Ammon's horn (tissue), 1 donor: Measurements from ENCODE around the gene DENND4C.
"Not testable (repeated sequence)": the region's sequence is repeated elsewhere in the genome, so short reads cannot be mapped to it uniquely, and the experiment has no call there.

ENCODE experiments used
- DNase-seq: peaks from one replicate; pipeline ENCODE4 v3.0.0-alpha.2; 2016; ENCODE audit warnings: low spot score

DENND4C gene

DNA sequence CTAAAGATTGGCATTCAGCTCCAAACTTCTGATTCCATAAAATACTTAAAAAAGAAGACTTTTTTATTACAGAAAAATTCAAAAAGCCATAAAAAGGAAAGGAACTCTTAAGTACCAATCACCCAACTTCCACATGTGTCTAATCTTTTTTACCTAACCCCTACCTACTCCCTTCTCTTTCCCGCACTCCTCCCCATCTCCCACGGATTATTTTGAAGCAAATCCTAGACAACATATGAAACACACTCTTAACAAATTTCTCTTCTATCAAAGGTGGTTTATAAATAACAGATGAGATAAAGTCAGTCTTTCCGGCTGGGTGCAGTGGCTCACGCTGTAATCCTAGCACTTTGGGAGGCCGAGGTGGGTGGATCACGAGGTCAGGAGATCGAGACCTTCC, 5.9 kb upstream of the DENND4C start:
- DNase-seq: no peak

DNA sequence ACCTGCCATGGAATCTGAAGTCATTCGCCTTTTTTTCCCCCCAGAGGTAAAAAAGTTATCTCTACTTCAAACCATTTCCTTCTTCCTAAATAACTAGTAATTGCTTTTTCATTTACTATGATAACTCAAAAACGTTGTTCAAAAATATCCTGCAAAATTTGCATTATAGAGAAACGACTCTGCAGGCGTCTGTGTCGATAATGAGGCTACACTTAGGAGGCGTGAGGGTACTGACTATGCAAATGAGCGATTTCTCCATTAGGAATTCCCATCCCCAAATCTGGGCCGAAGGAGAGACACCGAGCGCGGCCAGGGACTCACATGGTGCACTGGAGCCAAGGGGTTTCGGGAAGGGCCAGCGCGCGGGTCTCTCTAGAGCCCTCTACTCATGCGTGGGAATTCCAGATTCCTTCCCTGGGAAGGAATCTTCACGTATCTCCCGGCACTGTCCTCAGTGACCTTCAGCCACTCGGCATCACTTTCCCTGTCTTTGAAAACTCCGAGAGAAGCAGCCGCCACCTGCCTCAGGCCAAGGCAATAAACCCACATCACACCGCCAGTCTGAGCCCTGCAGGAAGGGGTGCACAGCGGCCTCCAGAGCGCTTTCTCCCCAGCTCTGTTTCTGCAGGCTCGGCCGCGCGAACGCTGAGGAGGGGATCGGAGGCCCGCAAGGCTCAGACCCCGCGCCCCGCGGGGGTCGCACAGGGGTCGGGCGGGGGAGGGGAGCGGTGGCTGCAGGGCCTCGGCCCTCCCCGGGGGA, 718 bp upstream of the DENND4C start:
- DNase-seq: no peak

DNA sequence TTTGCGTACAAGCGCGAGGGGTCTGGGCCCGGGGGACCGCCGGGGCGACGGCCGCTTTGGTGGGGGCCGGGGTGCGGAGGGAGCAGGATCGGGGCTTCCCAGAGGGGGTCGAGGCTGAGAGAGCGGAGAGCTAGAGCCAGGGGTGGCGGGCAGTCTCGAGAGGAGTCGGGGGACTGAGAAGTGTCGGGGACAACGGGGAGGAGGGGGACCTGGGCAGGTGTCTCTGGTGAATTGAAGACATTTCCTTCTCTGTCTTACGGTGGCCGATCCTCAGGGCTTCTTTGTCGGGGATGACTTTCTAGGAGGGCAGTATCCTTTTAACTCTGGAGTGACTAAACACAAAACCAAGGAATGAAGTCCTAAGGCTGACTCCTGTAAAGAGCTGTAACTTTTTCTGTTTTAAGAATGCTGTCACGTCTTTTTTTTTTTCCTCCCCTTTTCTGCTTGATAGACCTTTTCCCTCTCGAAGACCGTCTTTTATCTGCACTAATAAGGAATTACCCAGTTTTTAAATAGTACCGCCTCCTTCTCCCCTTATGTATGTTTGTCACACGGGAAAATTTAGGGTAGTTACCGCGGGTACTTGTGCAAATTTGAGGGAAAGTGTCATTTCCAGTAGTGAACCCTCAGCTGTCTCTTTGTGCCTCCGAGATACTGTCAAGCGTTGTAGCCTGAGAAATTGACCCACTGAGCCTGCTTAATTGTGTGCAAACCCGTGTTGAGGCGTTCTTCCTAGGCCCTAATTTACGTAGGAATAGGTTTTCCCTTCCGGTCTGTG, 822 bp downstream of the DENND4C start:
- peak; percentile 33 for DNase-seq

DNA sequence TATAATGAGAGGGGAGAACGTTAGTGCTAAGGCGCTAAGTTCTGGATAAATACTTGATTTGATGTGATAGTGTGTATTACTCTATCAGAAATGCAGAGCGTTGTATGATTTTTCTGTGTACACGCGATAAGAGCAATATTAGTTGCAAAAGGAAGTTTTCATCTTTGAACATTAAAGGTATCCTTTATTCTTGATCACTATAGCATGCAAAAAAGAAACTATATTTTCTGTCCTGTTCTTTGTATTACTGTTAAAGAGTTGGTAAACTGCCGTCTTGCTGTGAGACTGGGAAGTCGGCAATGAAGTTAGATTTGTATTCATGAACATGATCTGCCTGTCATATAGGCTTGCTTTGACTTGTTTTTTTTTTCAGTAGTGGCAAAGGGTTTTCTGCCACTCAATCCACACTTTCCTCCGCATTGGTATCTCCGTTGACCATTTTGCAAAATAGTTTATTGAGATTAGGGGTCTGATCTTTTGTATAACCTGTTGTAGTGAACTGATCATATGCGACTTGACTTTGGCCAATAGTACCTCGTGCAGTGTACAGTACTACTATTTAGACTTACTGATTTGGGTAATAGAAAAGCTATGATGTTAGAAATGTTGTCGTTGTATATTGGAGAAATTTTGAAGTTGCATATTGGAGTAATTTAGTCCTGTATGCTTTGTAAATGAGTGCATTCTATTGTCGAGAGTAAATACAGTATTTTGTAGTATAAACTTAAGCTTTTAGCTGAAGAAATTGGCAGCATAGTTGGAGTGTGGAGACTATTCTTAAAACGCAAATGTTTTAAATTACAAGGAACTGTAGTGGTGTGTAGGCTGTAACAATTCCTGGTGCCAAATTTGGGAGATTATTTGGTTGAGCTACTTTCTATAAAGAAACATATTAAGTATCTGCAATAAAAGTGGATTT, 1.7 kb downstream of the DENND4C start:
- DNase-seq: no peak

DNA sequence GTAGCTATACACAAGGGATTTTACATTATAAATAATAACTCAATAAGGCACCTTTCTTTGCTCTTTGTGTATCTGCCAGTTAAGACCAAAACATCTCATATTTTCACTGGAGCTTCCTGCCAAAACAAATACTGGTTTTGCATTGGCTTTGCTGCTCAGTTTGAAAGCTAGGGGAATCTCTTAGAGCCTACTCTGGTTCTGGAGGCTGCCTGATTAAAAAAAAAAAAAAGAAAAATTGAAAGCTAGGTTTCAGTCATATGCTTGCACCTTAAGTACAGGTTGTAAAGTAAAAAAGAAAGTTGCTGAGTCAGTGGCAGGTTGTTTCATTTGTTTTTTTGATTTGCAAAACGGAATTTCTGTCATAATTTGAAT, 2.3 kb downstream of the DENND4C start:
- no peak for DNase-seq

DNA sequence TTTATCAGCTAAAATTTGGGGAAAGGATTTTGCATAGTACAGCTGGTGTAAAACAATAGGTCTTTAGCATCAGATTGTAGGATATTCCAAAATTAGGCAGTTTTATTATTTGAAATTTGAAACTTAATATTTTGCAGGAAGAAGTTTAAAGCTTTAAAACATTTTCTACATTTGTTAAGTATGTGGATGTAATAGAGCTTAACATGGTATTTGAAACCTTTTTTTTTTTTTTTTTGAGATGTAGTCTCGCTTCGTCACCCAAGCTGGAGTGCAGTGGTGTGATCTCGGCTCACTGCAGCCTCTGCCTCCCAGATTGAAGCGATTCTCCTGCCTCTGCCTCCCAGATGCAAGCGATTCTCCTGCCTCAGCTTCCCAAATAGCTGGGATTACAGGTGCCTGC, 2.9 kb downstream of the DENND4C start:
- no peak for DNase-seq

DNA sequence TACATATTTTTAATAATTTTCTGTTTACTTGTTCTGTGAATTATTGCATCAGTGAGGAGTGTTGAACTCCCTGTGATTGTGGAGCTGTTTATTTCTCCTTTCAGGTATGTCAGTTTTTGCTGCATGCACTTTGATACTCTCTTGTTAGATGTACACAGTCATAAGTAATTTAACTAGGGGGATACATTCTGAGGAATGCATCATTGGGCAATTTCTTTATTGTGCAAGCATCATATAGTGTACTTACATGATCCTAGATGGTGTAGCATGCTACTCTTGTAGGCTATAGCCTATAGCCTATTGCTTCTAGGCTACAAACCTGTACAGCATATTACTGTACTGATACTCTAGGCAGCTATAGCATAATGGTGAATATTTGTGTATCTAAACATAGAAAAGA, 9.5 kb downstream of the DENND4C start:
- DNase-seq: no peak

DNA sequence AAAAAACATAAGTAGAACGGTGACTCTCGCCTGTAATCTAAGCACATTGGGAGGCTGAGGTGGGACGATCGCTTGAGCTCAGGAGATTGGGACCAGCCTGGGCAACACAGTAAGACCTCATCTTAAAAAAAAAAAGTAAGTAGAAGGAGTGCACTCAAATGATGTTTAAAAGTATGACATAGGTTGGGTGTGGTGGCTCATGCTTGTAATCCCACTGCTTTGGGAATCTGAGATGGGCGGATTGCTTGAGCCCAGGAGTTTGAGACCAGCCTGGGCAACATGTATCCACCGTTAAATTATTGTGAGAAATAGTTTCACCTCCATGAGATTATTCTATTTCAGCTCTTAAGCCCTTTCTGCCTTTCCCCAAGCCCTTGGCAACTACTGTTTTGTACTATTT, 11.2 kb downstream of the DENND4C start:
- no peak for DNase-seq

DNA sequence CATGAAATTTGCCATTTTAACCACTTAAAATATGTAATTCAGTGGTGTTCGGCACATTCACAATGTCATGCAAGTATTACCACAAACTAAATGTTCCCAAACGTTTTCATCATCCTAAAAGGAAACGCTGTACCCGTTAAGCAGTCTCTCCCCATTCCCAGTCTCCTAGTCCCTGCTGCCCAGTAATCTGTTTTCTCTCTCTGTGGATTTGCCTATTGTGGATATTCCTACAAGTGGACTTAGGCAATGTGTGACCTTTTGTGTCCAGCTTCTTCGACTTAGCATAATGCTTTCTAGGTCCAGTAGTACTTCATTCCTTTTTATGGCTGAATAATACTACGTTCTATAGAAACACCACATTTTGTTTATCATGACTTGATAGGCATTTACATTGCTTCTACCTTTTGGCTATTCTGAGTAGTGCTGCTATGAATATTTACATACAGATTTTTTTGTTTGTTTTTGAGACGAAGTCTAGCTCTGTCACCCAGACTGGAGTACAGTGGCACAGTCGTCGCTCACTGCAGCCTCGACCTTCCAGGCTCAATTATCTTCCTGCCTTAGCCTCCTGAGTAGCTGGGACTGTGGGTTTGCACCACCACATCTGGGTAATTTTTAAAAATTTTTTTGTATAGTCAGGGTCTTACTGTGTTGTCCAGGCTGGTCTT, 13.0 kb downstream of the DENND4C start:
- DNase-seq: no peak

DNA sequence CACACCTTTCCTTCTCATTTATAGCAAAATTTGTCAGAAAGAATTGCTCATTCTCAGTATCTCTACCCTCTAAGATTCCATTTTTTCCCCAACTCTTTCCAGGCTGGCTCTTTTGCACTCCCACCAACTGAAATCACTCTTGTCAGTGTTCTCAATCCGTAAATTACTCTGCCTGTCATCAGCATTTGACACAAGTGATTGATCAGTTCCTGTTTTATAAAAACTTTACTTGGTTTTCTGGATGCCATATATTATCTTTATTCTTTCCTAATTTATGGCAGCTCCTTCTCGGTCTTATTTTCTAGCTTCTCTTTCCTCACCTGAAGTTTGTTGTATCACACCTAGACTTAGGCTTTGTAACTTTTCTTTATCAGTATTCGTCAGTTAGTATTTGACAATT, 16.4 kb downstream of the DENND4C start:
- DNase-seq: no peak

DNA sequence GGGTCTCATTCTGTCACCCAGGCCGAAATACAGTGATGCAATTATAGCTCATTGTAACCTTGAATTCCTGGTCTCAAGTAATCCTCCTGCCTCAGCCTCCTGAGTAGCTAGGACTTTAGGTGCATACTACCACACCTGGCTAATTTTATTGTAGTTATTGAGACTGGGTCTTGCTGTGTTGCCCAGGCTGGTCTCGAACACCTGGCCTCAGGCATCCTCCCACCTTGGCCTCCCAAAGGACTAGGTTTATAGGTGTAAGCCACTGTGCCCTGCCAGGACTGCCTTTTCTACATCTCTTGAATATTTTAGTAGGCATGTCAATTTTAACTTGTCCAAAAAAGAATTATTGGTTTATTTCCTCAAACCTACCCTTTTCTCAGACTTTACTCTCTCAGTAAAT, 16.9 kb downstream of the DENND4C start:
- no peak for DNase-seq

DNA sequence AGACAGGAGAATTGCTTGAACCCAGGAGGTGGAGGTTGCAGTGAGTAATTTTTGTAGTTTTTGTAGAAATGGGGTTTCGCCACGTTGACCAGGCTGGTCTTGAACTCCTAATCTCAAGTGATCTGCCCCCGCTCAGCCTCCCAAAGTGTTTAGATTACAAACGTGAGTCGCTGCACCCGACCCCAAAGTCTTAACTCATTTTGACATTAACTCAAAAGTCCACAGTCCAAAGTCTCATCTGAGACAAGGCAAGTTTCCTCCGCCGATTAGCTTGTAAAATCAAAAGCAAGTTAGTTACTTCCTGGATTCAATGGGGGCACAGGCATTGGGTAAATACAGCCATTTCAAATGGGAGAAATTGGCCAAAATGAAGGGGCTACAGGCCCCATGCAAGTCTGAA, 19.9 kb downstream of the DENND4C start:
- DNase-seq: not testable (repeated sequence)

DNA sequence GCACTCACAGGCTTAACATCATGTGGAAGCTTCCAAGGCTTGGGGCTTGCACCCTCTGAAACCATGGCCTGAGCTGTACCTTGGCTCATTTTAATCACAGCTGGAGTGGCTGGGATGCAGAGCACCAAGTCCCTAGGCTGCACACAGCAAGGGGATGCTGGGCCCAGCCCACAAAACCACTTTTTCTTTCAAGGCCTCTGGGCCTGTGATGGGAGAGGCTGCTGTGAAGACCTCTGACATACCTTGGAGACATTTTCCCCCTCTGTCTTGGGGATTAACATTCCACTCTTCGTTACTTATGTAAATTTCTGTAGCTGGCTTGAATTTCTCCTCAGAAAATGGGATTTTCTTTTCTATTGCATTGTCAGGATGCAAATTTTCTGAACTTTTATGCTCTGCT, 20.7 kb downstream of the DENND4C start:
- DNase-seq: not testable (repeated sequence)

DNA sequence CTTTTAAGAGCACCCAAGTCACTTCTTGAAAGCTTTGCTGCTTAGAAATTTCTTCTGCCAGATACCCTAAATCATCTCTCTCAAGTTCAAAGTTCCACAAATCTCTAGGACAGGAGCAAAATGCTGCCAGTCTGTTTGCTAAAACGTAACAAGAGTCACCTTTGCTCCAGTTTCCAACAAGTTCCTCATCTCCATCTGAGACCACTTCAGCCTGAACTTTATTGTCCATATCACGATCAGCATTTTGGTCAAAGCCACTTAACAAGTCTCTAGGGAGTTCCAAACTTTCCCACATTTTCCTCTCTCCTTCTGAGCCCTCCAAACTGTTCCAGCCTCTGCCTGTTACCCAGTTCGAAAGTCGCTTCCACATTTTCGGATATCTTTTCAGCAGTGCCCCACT, 21.1 kb downstream of the DENND4C start:
- DNase-seq: not testable (repeated sequence)

DNA sequence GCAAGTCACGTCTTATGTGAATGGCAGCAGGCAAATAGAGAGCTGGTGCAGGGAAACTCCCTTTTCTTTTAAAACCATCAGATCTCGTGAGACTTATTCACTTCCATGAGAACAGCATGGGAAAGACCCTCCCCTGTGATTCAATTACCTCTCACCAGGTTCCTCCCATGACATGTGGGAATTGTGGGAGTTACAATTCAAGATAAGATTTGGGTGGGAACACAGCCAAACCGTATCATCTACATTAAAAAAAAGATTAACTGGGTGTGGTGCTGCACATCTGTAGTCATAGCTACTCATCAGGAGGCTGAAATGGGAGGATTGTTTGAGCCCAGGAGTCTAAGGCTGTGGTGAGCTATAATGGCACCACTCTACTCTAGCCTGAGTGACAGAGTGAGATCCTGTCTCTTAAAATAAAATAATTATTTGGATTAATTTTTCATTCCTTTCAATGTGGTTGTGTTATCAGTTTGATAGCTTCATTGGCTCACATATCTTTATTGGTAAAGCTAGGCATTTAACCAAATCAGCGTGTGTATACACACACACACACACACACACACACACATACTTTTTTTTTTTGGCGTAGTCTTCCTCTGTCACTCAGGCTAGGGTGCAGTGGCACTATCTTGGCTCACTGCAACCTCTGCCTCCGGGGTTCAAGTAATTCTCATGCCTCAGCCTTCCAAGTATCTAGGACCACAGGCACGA, 21.8 kb downstream of the DENND4C start:
- no peak for DNase-seq

DNA sequence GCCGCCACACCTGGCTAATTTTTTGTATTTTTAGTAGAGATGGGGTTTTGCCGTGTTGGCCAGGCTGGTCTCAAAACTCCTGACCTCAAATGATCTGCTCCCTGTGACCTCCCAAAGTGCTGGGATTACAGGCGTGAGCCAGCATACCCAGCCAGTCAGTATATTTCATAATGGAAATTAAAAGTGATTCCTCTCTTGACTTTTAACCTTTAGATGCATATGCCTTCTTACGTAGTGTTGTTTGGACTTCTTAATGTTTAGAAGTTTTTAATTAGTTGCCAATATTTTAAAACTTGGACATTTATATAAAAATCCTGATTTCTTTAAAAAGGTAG, 22.4 kb downstream of the DENND4C start:
- DNase-seq: no peak

DNA sequence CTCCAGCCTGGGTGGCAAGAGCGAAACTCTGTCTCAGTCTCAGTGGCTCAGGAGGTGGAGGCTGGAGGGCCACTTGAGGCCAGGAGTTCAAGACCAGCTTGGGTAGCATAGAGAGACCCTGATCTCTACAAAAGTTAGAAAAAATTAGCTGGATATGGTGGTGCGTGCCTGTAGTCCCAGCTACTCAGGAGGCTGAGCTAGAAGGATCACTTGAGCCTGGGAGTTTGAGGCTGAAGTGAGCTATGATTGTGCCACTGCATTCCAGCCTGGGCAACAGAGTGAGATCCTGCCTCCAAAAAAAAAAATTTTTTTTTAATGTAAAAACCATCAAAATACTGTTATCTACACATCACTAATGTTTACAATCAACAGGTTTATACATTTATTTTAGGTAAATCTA, 24.6 kb downstream of the DENND4C start:
- no peak for DNase-seq

DNA sequence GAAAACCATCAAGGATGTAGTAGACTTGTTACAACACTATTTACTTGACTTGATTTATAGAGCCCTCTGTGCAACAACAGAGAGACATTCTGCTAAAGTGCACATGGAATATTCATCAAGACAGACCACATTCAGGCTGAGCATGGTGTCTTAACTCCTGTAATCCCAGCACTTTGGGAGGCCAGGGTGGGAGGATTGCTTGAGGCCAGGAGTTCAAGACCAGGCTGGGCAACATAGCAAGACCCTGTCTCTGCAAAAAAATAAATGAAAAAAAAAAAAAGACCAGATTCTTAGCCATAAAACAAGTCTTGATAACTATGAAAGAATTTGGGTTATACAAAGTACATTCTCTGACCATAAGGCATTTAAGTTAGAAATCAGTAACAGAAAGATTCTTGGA, 25.3 kb downstream of the DENND4C start:
- DNase-seq: no peak

DNA sequence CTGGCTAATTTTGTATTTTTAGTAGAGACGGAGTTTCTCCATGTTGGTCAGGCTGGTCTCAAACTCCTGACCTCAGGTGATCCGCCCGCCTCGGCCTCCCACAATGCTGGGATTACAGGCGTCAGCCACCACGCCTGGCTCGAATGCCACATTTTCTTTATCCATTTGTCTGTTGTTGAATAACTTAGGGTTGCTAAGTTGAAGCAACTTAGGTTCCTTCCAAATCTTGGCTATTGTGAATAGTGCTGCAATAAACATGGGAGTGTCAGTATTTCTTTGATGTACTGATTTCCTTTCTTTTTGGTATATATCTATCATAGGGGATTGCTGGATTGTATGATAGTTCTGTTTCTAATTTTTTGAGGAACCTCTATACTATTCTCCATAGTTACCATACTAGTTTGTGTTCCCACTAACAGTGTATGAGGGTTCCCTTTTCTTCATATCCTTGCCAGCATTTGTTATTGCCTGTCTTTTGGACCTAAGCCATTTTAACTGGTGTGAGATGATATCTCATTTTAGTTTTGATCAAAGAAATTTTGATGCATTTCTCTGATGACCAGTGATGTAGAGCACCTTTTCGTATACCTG, 29.3 kb downstream of the DENND4C start:
- DNase-seq: not testable (repeated sequence)

DNA sequence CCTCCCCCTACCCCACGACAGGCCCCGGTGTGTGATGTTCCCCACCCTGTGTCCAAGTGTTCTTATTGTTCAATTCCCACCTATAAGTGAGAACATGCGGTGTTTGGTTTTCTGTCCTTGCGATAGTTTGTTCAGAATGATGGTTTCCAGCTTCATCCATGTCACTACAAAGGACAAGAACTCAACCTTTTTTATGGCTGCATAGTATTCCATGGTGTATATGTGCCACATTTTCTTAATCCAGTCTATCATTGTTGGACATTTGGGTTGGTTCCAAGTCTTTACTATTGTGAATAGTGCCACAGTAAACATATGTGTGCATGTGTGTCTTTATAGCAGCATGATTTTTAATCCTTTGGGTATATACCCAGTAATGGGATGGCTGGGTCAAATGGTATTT, 35.1 kb downstream of the DENND4C start:
- DNase-seq: not testable (repeated sequence)

DNA sequence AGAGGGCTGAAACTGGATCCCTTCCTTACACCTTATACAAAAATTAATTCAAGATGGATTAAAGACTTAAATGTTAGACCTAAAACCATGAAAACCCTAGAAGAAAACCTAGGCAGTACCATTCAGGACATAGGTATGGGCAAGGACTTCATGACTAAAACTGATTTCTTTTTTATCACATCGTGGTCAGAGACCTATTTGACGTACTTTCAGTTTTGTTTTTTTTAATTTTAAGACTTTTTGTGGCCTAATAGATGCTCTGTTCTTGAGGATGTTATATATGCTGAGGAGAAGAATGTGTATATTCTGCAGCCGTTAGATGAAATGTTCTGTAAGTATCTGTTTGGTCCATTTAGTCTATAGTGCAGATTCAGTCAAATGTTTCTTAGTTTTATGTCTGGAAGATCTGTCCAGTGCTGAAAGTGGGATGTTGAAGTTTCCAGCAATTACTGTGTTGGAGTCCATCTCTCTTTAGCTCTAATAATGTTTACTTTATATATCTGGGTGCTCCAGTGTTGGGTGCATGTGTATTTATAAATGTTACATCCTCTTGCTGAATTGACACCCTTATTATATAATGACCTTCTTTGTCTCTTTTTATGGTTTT, 36.4 kb downstream of the DENND4C start:
- DNase-seq: not testable (repeated sequence)
